Hepatocyte (in vitro differentiated cells): Measurements from ENCODE around the gene LAMB3.

ENCODE experiments used
- CTCF ChIP-seq: fragments of 200-600 bp; sonication (generic); IDR thresholded peaks from 2 replicates; pipeline ENCODE4 v1.5.1; 2016; ENCODE audit warnings: antibody characterized with exemption, mild to moderate bottlenecking; ENCODE audit not compliant: poor library complexity
- EZH2 ChIP-seq: fragments of 200-600 bp; sonication (generic); IDR thresholded peaks from 2 replicates; pipeline ENCODE4 v1.6.1; 2016; ENCODE audit warnings: antibody characterized with exemption, mild to moderate bottlenecking, borderline replicate concordance
- EZH2phosphoT487 ChIP-seq: fragments of 200-600 bp; sonication (generic); IDR thresholded peaks from one replicate; pipeline ENCODE4 v1.6.1; 2018; ENCODE audit warnings: antibody characterized with exemption, mild to moderate bottlenecking, low read depth, moderate library complexity; ENCODE audit not compliant: unreplicated experiment, severe bottlenecking

- TF ChIP-seq EZH2 (no peak), CTCF (no peak), EZH2phosphoT487 (no peak)
Measured at GRCh38 chr1:209691237-209691636, 39.0 kb upstream of the LAMB3 start.
